AG04449 (cell line): ENCODE results near the gene RTL9.

Experiments
- CTCF ChIA-PET: fragments of 350-600 bp; formaldehyde crosslinking; extraction: SDS; loops from one replicate; lab custom pipeline; 2021; ENCODE audit warnings: antibody characterized with exemption; lab: Yijun Ruan, JAX
- POLR2A ChIA-PET: fragments of 400-600, 350-600 bp; formaldehyde crosslinking; extraction: SDS; loops from one replicate; lab custom pipeline; 2020; ENCODE audit warnings: antibody characterized with exemption, inconsistent platforms; lab: Yijun Ruan, JAX
- DNase-seq: peaks from one replicate; pipeline ENCODE4 v3.0.0-alpha.2; 2010; ENCODE audit warnings: low read depth, low spot score
- H3K4me3 ChIP-seq: 2 replicates; pipeline ENCODE4 v1.5.1; 2011; ENCODE audit warnings: low read depth, mild to moderate bottlenecking, control low read depth, low read length
- TF ChIP-seq, protein P1 (sequence below): IDR thresholded peaks from one replicate; pipeline ENCODE4 v1.5.1; 2011; ENCODE audit warnings: mild to moderate bottlenecking, moderate library complexity, low read length, control low read depth, inconsistent platforms; ENCODE audit not compliant: insufficient read depth; ENCODE audit errors: missing control alignments

Gene RTL9

DNA sequence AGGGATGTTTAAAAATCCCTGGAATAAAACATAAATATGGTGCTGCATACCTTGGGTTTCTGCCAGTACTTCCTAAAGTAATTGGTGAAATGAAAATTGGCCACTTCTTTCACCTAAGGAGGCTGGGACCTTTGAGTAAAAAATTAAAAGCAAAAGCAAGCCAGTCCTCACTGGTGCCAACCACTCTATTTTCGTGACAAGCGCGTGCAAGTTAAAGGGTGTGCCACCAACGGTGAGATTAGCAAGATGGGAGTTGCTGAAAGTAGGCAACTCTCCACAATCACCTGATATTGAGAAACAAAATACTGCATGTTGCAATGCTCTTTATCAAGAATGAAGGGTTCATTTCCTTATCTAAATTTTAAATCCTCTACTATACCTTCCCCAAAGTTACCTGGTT lies 19.7 kb upstream of the RTL9 start:
- ChIA-PET CTCF (interaction anchor here (1.1 kb wide), 1 partner anchor 80 kb away, joined by 3 read pairs; no protein-coding TSS in a partner anchor), POLR2A (no interaction called here)
- DNase-seq, result no peak
- H3K4me3 ChIP-seq, result no peak overlapping the region
- TF ChIP-seq, protein P1, sequence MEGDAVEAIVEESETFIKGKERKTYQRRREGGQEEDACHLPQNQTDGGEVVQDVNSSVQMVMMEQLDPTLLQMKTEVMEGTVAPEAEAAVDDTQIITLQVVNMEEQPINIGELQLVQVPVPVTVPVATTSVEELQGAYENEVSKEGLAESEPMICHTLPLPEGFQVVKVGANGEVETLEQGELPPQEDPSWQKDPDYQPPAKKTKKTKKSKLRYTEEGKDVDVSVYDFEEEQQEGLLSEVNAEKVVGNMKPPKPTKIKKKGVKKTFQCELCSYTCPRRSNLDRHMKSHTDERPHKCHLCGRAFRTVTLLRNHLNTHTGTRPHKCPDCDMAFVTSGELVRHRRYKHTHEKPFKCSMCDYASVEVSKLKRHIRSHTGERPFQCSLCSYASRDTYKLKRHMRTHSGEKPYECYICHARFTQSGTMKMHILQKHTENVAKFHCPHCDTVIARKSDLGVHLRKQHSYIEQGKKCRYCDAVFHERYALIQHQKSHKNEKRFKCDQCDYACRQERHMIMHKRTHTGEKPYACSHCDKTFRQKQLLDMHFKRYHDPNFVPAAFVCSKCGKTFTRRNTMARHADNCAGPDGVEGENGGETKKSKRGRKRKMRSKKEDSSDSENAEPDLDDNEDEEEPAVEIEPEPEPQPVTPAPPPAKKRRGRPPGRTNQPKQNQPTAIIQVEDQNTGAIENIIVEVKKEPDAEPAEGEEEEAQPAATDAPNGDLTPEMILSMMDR, result no peak

DNA sequence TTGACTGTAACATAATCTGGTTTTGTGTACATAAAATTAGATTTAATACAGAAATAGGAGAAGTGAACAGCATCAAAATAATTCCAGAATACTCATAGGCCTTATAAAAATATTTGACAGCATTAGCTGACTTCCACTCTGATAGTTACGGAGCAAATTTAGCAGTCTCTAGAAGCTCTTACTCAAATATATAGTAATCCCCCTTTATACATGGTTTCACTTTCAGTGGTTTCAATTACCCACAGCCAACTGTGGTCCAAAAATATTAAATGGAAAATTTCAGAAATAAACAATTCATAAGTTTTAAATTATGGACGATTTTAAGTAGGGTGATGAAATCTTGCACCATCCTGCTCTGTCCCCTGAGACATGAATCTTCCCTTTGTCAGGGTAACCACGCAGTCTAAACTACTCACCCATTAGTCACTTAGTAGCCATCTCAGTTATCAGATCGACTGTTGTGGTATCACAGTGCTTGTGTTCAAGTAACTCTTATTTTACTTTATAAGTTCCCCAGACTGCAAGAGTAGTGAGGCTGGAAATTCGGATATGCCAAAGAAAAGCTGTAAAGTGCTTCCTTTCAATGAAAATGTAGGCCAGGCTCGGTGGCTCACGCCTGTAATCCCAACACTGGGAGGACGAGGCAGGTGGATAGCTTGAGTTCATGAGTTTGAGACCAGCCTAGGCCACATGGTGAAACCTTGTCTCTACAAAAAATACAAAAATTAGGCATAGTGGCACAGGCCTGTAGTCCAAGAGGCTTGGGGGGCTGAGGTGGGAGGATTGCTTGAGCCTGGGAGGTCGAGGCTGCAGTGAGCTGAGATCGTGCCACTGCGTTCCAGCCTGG lies 17.2 kb upstream of the RTL9 start:
- TF ChIP-seq, protein P1, result no peak
- no peak overlapping the region; the same call in 1 of the 2 replicates for H3K4me3 ChIP-seq
- ChIA-PET POLR2A (interaction anchor here (0.9 kb wide), 1 partner anchor 62 kb away, joined by 3 read pairs; no protein-coding TSS in a partner anchor), CTCF (interaction anchor here (0.7 to 1.3 kb wide), 2 partner anchors 11 to 180 kb away, joined by 3 to 6 read pairs; no protein-coding TSS in a partner anchor)
- DNase-seq, result peak; percentile 69

DNA sequence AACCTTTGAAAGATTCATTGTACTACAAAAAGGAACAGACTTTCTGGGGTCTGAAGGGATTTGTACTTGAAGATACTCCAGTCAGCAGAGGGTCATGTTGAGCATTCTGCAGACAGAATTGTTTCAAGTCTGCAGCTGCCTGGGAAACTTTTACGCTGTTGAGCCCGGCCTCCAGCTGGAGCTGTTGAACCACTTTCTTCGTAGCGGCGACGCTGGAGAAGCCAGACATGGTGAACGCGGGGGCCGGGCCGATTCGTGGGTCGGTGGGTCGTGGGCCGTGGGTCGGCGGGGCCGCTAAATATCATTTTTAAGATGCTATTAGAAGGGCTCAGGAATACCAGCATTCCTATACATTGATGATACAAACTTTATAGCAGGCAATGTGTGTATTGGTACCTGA lies 12.0 kb upstream of the RTL9 start:
- TF ChIP-seq, protein P1, result peak; percentile 9
- CTCF ChIA-PET, result interaction anchor here (1.2 to 2.5 kb wide), 3 partner anchors 12 to 64 kb away, joined by 6 to 11 read pairs (median 6); partner anchors contain the start of gene RTL9
- DNase-seq, result no peak
- H3K4me3 ChIP-seq, result no peak overlapping the region
- POLR2A ChIA-PET, result no interaction called here

DNA sequence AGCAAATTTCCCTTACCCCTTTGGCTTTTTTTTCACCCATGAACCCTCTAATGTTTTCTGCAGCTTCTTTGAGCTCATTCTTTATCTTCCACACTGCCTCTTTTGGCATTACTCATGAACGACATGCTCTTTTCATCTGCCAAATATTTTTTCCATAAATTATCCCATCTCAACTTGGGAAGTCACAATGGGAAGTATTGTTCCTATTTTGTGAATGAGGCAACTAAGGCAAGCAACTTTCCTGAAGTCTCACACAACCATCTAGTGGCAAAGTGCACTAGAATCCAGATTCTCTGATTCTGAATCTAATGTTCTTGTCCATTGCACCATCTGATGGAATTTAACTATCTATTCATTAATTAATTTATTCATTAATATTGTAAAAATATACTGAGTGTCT lies 625 bp downstream of the RTL9 start:
- DNase-seq, result no peak
- ChIA-PET CTCF (no interaction called here), POLR2A (interaction anchor here (0.8 kb wide), 1 partner anchor 44 kb away, joined by 3 read pairs; no protein-coding TSS in a partner anchor)
- TF ChIP-seq, protein P1, result no peak
- H3K4me3 ChIP-seq, result no peak overlapping the region

DNA sequence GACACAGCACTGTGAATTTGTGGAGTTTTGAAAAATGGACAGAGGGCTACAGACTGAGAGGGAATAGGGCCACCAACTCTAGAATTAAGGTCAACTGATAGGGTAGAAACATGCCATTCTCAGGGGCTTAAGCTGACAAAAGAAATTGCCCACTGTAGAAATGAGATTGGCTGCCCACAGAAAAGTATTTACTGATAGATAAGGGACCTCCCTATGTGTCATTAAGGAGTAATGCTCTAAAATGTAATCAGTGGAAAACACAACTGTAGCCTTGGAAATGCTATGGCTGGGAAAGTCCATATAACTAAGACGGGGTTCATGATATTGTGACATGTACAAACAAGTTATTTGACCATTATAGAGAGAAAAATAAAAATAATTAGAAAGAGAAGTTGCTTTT lies 4.6 kb downstream of the RTL9 start:
- TF ChIP-seq, protein P1, result no peak
- POLR2A ChIA-PET, result no interaction called here
- DNase-seq, result no peak
- H3K4me3 ChIP-seq, result no peak overlapping the region
- CTCF ChIA-PET, result no interaction called here

DNA sequence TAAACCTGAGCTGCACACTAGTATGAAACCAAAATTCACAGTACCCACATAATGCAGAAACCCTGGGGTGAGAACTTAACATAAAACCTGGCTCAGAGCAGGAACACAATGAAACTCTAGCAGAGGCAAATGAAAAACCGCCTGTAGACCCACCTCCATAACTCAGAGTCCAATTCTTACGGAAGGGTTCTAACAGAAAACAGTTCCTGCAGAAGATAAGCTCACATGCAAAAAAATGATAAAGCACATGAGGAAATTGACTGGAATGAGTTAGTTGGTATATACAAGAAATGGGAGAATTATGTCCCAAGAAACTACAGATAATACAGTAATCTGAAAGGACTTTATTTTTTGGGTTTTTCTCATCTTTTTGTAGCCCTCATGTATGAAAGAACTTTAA lies 14.7 kb downstream of the RTL9 start:
- POLR2A ChIA-PET, result no interaction called here
- H3K4me3 ChIP-seq, result no peak overlapping the region
- CTCF ChIA-PET, result no interaction called here
- TF ChIP-seq, protein P1, result no peak
- DNase-seq, result no peak
